GM19193 (cell line): ENCODE data around the gene KRT6C.

Source experiments
- POLR2A ChIP-seq: IDR thresholded peaks from 4 replicates; pipeline ENCODE4 v1.6.1; 2011; ENCODE audit not compliant: insufficient read depth, insufficient read length; ENCODE audit errors: extremely low read depth

Gene KRT6C

GRCh38 chr12:52486166-52487105 is 12.8 kb upstream of the KRT6C start:
- no peak for TF ChIP-seq POLR2A

GRCh38 chr12:52480073-52480472 is 6.5 kb upstream of the KRT6C start:
- no peak for TF ChIP-seq POLR2A

GRCh38 chr12:52477651-52478050 is 4.0 kb upstream of the KRT6C start:
- no peak for TF ChIP-seq POLR2A

- no peak for TF ChIP-seq POLR2A
Observed at GRCh38 chr12:52474212-52474611, 607 bp upstream of the KRT6C start.

- TF ChIP-seq POLR2A: no peak
Observed at GRCh38 chr12:52469853-52470252, 3.8 kb downstream of the KRT6C start.

- no peak for TF ChIP-seq POLR2A
Observed at GRCh38 chr12:52464897-52465296, 8.7 kb downstream of the KRT6C start.

- no peak for TF ChIP-seq POLR2A
Observed at GRCh38 chr12:52461693-52462092, 11.9 kb downstream of the KRT6C start.

GRCh38 chr12:52458861-52459260 is 14.7 kb downstream of the KRT6C start:
- TF ChIP-seq POLR2A: no peak

GRCh38 chr12:52455821-52456220 is 17.8 kb downstream of the KRT6C start:
- TF ChIP-seq POLR2A: no peak

GRCh38 chr12:52454411-52455201 is 19.0 kb downstream of the KRT6C start:
- no peak for TF ChIP-seq POLR2A

- TF ChIP-seq POLR2A: no peak
Observed at GRCh38 chr12:52452101-52452500, 21.5 kb downstream of the KRT6C start, which contains the start of gene KRT6B. Gene KRT6B, minus strand, starts transcription at chr12:52452146. Its CDS starts 68 bp downstream, at chr12:52452078.

GRCh38 chr12:52448228-52448627 is 25.4 kb downstream of the KRT6C start:
- TF ChIP-seq POLR2A: no peak

- no peak for TF ChIP-seq POLR2A
Observed at GRCh38 chr12:52446367-52447045, 27.1 kb downstream of the KRT6C start.

- TF ChIP-seq POLR2A: no peak
Observed at GRCh38 chr12:52445876-52446275, 27.7 kb downstream of the KRT6C start.
